ENCODE results near the gene AHCTF1.

- TF ChIP-seq POLR2A (IDR thresholded peaks at IDR 0.05) (no peak), POLR2AphosphoS5 (IDR thresholded peaks at IDR 0.05) (no peak), CTCF (IDR thresholded peaks at IDR 0.05) (no peak), EP300 (IDR thresholded peaks at IDR 0.05) (no peak)
Measured at GRCh38 chr1:246932366-246932700, 585 bp upstream of the AHCTF1 start.
